ENCODE measurements around the gene TTC36. TPM values are rescaled to one million over a fixed set of nuclear protein-coding genes. Genes with fewer than 3 reads are reported as not detected.

TTC36 gene
- total and polyA plus RNA-seq, 3 experiments from 2014 or later: 0.44 to 0.59 TPM; not detected in 1

- Mint-ChIP-seq H3K4me3 (peak overlapping the region in 1 of 7 donors; percentile 74), H3K4me1 (peaks cover 18 to 25% (median 22%) of the 10 kb centered on the region in 3 donors), H3K9me3 (no peaks in the 10 kb centered on the region), H3K27ac (peak overlapping the region in 1 of 8 donors; percentile 24), H3K36me3 (peaks cover 0 to 16% (median 0%) of the 10 kb centered on the region in 3 donors), H3K27me3 (peaks cover 0 to 3% of the 10 kb centered on the region in 2 donors)
- Histone ChIP-seq H3K4me1 (ENCODE audit: insufficient read depth, low read length) (peaks cover 20% of the 10 kb centered on the region), H3K36me3 (ENCODE audit: insufficient read depth, low read length) (no peaks in the 10 kb centered on the region), H3K27me3 (ENCODE audit: insufficient read depth, low read length, poor library complexity, severe bottlenecking) (no peaks in the 10 kb centered on the region), H3K27ac (ENCODE audit: low read depth, low read length) (no peak overlapping the region), H3K9me3 (ENCODE audit: low read length) (no peaks in the 10 kb centered on the region), H3K4me3 (ENCODE audit: low read length) (no peak overlapping the region)
- POLR2A ChIA-PET: no interaction called here
- CTCF ChIA-PET: no interaction called here
- DNase-seq: no peak
Measured at GRCh38 chr11:118533769-118534729, 6.8 kb downstream of the TTC36 start.

GRCh38 chr11:118535261-118535660 lies 8.0 kb downstream of the TTC36 start:
- H3K27me3 Mint-ChIP-seq: peaks cover 0 to 3% of the 10 kb centered on the region in 2 donors
- DNase-seq: no peak
- H3K27ac Mint-ChIP-seq: no peak overlapping the region
- CTCF ChIA-PET: interaction anchor here (0.8 kb wide), 1 partner anchor 364 kb away, joined by 3 read pairs; no protein-coding TSS in a partner anchor
- Histone ChIP-seq H3K27ac (ENCODE audit: low read depth, low read length) (no peak overlapping the region), H3K4me1 (ENCODE audit: insufficient read depth, low read length) (peaks cover 8% of the 10 kb centered on the region), H3K36me3 (ENCODE audit: insufficient read depth, low read length) (no peaks in the 10 kb centered on the region), H3K4me3 (ENCODE audit: low read length) (no peak overlapping the region), H3K9me3 (ENCODE audit: low read length) (no peaks in the 10 kb centered on the region), H3K27me3 (ENCODE audit: insufficient read depth, low read length, poor library complexity, severe bottlenecking) (no peaks in the 10 kb centered on the region)
- peaks cover 8 to 13% (median 10%) of the 10 kb centered on the region in 3 donors for H3K4me1 Mint-ChIP-seq
- POLR2A ChIA-PET: no interaction called here
- no peaks in the 10 kb centered on the region for H3K9me3 Mint-ChIP-seq
- peaks cover 0 to 11% (median 0%) of the 10 kb centered on the region in 3 donors for H3K36me3 Mint-ChIP-seq
- H3K4me3 Mint-ChIP-seq: peak overlapping the region in 1 of 7 donors; percentile 12

- Histone ChIP-seq H3K27ac (ENCODE audit: low read depth, low read length) (no peak overlapping the region), H3K4me3 (ENCODE audit: low read length) (no peak overlapping the region), H3K36me3 (ENCODE audit: insufficient read depth, low read length) (no peaks in the 10 kb centered on the region), H3K4me1 (ENCODE audit: insufficient read depth, low read length) (peaks cover under 1% of the 10 kb centered on the region), H3K27me3 (ENCODE audit: insufficient read depth, low read length, poor library complexity, severe bottlenecking) (no peaks in the 10 kb centered on the region), H3K9me3 (ENCODE audit: low read length) (no peaks in the 10 kb centered on the region)
- POLR2A ChIA-PET: no interaction called here
- DNase-seq: no peak
- Mint-ChIP-seq H3K9me3 (no peaks in the 10 kb centered on the region), H3K4me1 (peaks cover 2 to 6% (median 3%) of the 10 kb centered on the region in 3 donors), H3K27me3 (no peaks in the 10 kb centered on the region), H3K36me3 (peaks cover 0 to 11% (median 2%) of the 10 kb centered on the region in 3 donors), H3K4me3 (no peak overlapping the region), H3K27ac (no peak overlapping the region)
- CTCF ChIA-PET: no interaction called here
Measured at GRCh38 chr11:118536726-118537125, 9.5 kb downstream of the TTC36 start.

GRCh38 chr11:118537409-118537980 lies 10.2 kb downstream of the TTC36 start:
- Histone ChIP-seq H3K36me3 (ENCODE audit: insufficient read depth, low read length) (no peaks in the 10 kb centered on the region), H3K27ac (ENCODE audit: low read depth, low read length) (no peak overlapping the region), H3K4me1 (ENCODE audit: insufficient read depth, low read length) (no peaks in the 10 kb centered on the region), H3K9me3 (ENCODE audit: low read length) (no peaks in the 10 kb centered on the region), H3K27me3 (ENCODE audit: insufficient read depth, low read length, poor library complexity, severe bottlenecking) (no peaks in the 10 kb centered on the region), H3K4me3 (ENCODE audit: low read length) (no peak overlapping the region)
- Mint-ChIP-seq H3K4me3 (no peak overlapping the region), H3K9me3 (no peaks in the 10 kb centered on the region), H3K36me3 (peaks cover 0 to 14% (median 5%) of the 10 kb centered on the region in 3 donors), H3K4me1 (no peaks in the 10 kb centered on the region), H3K27me3 (no peaks in the 10 kb centered on the region), H3K27ac (no peak overlapping the region)
- no peak for DNase-seq
- CTCF ChIA-PET: interaction anchor here (0.6 kb wide), 1 partner anchor 19 kb away, joined by 4 read pairs; no protein-coding TSS in a partner anchor
- POLR2A ChIA-PET: no interaction called here

- no peaks in the 10 kb centered on the region for H3K36me3 ChIP-seq (ENCODE audit: insufficient read depth, low read length)
- Mint-ChIP-seq H3K4me1 (no peaks in the 10 kb centered on the region), H3K27ac (peak overlapping the region in 1 of 8 donors; percentile 54), H3K27me3 (no peaks in the 10 kb centered on the region), H3K4me3 (no peak overlapping the region), H3K36me3 (peaks cover 0 to 36% (median 10%) of the 10 kb centered on the region in 3 donors), H3K9me3 (no peaks in the 10 kb centered on the region)
- no peaks in the 10 kb centered on the region for H3K4me1 ChIP-seq (ENCODE audit: insufficient read depth, low read length)
- H3K27me3 ChIP-seq (ENCODE audit: insufficient read depth, low read length, poor library complexity, severe bottlenecking): no peaks in the 10 kb centered on the region
- DNase-seq: no peak
- no peak overlapping the region for H3K27ac ChIP-seq (ENCODE audit: low read depth, low read length)
- no peak overlapping the region for H3K4me3 ChIP-seq (ENCODE audit: low read length)
- CTCF ChIA-PET: no interaction called here
- H3K9me3 ChIP-seq (ENCODE audit: low read length): no peaks in the 10 kb centered on the region
- POLR2A ChIA-PET: no interaction called here
Measured at GRCh38 chr11:118544010-118544646, 16.9 kb downstream of the TTC36 start.

GRCh38 chr11:118544647-118545010 lies 17.4 kb downstream of the TTC36 start:
- Histone ChIP-seq H3K4me3 (ENCODE audit: low read length) (no peak overlapping the region), H3K36me3 (ENCODE audit: insufficient read depth, low read length) (no peaks in the 10 kb centered on the region), H3K27me3 (ENCODE audit: insufficient read depth, low read length, poor library complexity, severe bottlenecking) (no peaks in the 10 kb centered on the region), H3K27ac (ENCODE audit: low read depth, low read length) (no peak overlapping the region), H3K9me3 (ENCODE audit: low read length) (no peaks in the 10 kb centered on the region), H3K4me1 (ENCODE audit: insufficient read depth, low read length) (no peaks in the 10 kb centered on the region)
- Mint-ChIP-seq H3K27ac (peak overlapping the region in 1 of 8 donors; percentile 54), H3K27me3 (no peaks in the 10 kb centered on the region), H3K4me3 (no peak overlapping the region), H3K36me3 (peaks cover 0 to 36% (median 10%) of the 10 kb centered on the region in 3 donors), H3K9me3 (no peaks in the 10 kb centered on the region), H3K4me1 (no peaks in the 10 kb centered on the region)
- DNase-seq: no peak
- POLR2A ChIA-PET: no interaction called here
- CTCF ChIA-PET: no interaction called here

- Histone ChIP-seq H3K9me3 (ENCODE audit: low read length) (no peaks in the 10 kb centered on the region), H3K27ac (ENCODE audit: low read depth, low read length) (no peak overlapping the region), H3K27me3 (ENCODE audit: insufficient read depth, low read length, poor library complexity, severe bottlenecking) (no peaks in the 10 kb centered on the region), H3K4me3 (ENCODE audit: low read length) (no peak overlapping the region), H3K4me1 (ENCODE audit: insufficient read depth, low read length) (no peaks in the 10 kb centered on the region), H3K36me3 (ENCODE audit: insufficient read depth, low read length) (no peaks in the 10 kb centered on the region)
- H3K4me1 Mint-ChIP-seq: no peaks in the 10 kb centered on the region
- DNase-seq: no peak
- H3K27ac Mint-ChIP-seq: peak overlapping the region in 1 of 8 donors; percentile 45
- no peaks in the 10 kb centered on the region for H3K27me3 Mint-ChIP-seq
- H3K4me3 Mint-ChIP-seq: no peak overlapping the region
- H3K36me3 Mint-ChIP-seq: peaks cover 0 to 38% (median 10%) of the 10 kb centered on the region in 3 donors
- ChIA-PET POLR2A (no interaction called here), CTCF (no interaction called here)
- no peaks in the 10 kb centered on the region for H3K9me3 Mint-ChIP-seq
Measured at GRCh38 chr11:118545533-118545932, 18.3 kb downstream of the TTC36 start.

GRCh38 chr11:118547132-118547531 lies 19.9 kb downstream of the TTC36 start:
- DNase-seq: no peak
- Mint-ChIP-seq H3K9me3 (no peaks in the 10 kb centered on the region), H3K4me3 (no peak overlapping the region), H3K27me3 (no peaks in the 10 kb centered on the region), H3K27ac (no peak overlapping the region), H3K4me1 (no peaks in the 10 kb centered on the region), H3K36me3 (peaks cover 5 to 42% (median 12%) of the 10 kb centered on the region in 3 donors)
- CTCF ChIA-PET: no interaction called here
- peaks cover 5% of the 10 kb centered on the region for H3K36me3 ChIP-seq (ENCODE audit: insufficient read depth, low read length)
- no peak overlapping the region for H3K4me3 ChIP-seq (ENCODE audit: low read length)
- H3K27ac ChIP-seq (ENCODE audit: low read depth, low read length): no peak overlapping the region
- H3K4me1 ChIP-seq (ENCODE audit: insufficient read depth, low read length): no peaks in the 10 kb centered on the region
- POLR2A ChIA-PET: interaction anchor here (0.6 kb wide), 1 partner anchor 22 kb away, joined by 4 read pairs; no protein-coding TSS in a partner anchor
- H3K27me3 ChIP-seq (ENCODE audit: insufficient read depth, low read length, poor library complexity, severe bottlenecking): no peaks in the 10 kb centered on the region
- H3K9me3 ChIP-seq (ENCODE audit: low read length): no peaks in the 10 kb centered on the region

All from CD8-positive, alpha-beta memory T cell (primary cell).